Suprapubic skin (tissue), 4 donors: ENCODE results near the gene MECR. TPM values are rescaled to one million over a fixed set of nuclear protein-coding genes. Genes with fewer than 3 reads are reported as not detected.
A peak's percentile ranks its signal among the peaks of the same experiment; 100 is the strongest.

Source experiments
- DNase-seq, 2 donors: peaks; one replicate each; pipeline ENCODE4 v3.0.0-alpha.2; 2019; ENCODE audit warnings: low spot score in 2 of 2
- H3K27ac ChIP-seq: fragments of 200-600 bp; sonication (generic); one replicate; pipeline ENCODE4 v1.5.1; 2019
- H3K27me3 ChIP-seq: fragments of 200-600 bp; sonication (generic); one replicate; pipeline ENCODE4 v1.5.1; 2019
- H3K36me3 ChIP-seq: fragments of 200-600 bp; sonication (generic); one replicate; pipeline ENCODE4 v1.5.1; 2019
- H3K4me1 ChIP-seq: fragments of 200-600 bp; sonication (generic); one replicate; pipeline ENCODE4 v1.5.1; 2019
- H3K4me3 ChIP-seq: fragments of 200-600 bp; sonication (generic); one replicate; pipeline ENCODE4 v1.5.1; 2019; ENCODE audit warnings: mild to moderate bottlenecking
- H3K9me3 ChIP-seq: fragments of 200-600 bp; sonication (generic); one replicate; pipeline ENCODE4 v1.5.1; 2019
- EP300 ChIP-seq: sonication (generic); formaldehyde crosslinking; IDR thresholded peaks from one replicate; pipeline ENCODE4 v1.6.1; 2017; ENCODE audit warnings: antibody characterized with exemption
- POLR2A ChIP-seq, 2 donors: fragments of 450-650 bp; IDR thresholded peaks; one replicate each; pipeline ENCODE4 v1.6.1; 2017; ENCODE audit warnings: antibody characterized with exemption in 2 of 2, mild to moderate bottlenecking in 2 of 2, moderate library complexity in 2 of 2
- POLR2AphosphoS5 ChIP-seq, 3 donors: sonication (generic); formaldehyde crosslinking; IDR thresholded peaks; one replicate each; pipeline ENCODE4 v1.6.1; 2017; ENCODE audit warnings: antibody characterized with exemption in 3 of 3
- WGBS: methylation state at CpG from one replicate; pipeline ENCODE4 v1.1.5; 2018; 5-methylcytosine and 5-hydroxymethylcytosine counted together
- total RNA-seq, 4 donors: library from RNA; depleted of rRNA; stranded (reverse); fragments of >200 nt; gene quantifications; one replicate each; pipeline ENCODE4 v1.1.0, GENCODE V29; 2016
- TF ChIP-seq, protein P1 (sequence below), 2 donors: fragments of 200-600 bp in 1 of 2; fragments of 450-650 bp in 1 of 2; sonication (generic) in 1 of 2; IDR thresholded peaks; one replicate each; pipeline ENCODE4 v1.5.1; 2016 to 2019; ENCODE audit warnings: antibody characterized with exemption in 2 of 2, mild to moderate bottlenecking in 1 of 2, moderate library complexity in 1 of 2

Gene MECR
- total RNA-seq, 4 donors from 2014 or later: 23.1 to 39.3 (median 33.6) TPM

GRCh38 chr1:29196863-29197589 lies 33.7 kb downstream of the MECR start:
- Histone ChIP-seq H3K27me3 (no peaks in the 10 kb centered on the region), H3K4me3 (no peak overlapping the region), H3K9me3 (no peaks in the 10 kb centered on the region), H3K4me1 (peaks cover 4% of the 10 kb centered on the region), H3K27ac (no peak overlapping the region), H3K36me3 (peaks cover 79% of the 10 kb centered on the region)
- DNase-seq: no peak
- WGBS: 75% methylated on average over 6 of the region's 7 CpGs
- TF ChIP-seq POLR2A (IDR thresholded peaks at IDR 0.05) (no peak), POLR2AphosphoS5 (IDR thresholded peaks at IDR 0.05) (no peak), EP300 (no peak)
- TF ChIP-seq, protein P1, sequence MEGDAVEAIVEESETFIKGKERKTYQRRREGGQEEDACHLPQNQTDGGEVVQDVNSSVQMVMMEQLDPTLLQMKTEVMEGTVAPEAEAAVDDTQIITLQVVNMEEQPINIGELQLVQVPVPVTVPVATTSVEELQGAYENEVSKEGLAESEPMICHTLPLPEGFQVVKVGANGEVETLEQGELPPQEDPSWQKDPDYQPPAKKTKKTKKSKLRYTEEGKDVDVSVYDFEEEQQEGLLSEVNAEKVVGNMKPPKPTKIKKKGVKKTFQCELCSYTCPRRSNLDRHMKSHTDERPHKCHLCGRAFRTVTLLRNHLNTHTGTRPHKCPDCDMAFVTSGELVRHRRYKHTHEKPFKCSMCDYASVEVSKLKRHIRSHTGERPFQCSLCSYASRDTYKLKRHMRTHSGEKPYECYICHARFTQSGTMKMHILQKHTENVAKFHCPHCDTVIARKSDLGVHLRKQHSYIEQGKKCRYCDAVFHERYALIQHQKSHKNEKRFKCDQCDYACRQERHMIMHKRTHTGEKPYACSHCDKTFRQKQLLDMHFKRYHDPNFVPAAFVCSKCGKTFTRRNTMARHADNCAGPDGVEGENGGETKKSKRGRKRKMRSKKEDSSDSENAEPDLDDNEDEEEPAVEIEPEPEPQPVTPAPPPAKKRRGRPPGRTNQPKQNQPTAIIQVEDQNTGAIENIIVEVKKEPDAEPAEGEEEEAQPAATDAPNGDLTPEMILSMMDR (IDR thresholded peaks at IDR 0.05): no peak

GRCh38 chr1:29195881-29196291 lies 34.8 kb downstream of the MECR start:
- TF ChIP-seq EP300: no peak
- TF ChIP-seq, protein P1 (IDR thresholded peaks at IDR 0.05): no peak
- H3K27ac ChIP-seq: no peak overlapping the region
- no peaks in the 10 kb centered on the region for H3K27me3 ChIP-seq
- no peaks in the 10 kb centered on the region for H3K4me1 ChIP-seq
- DNase-seq: no peak
- WGBS: 72% methylated on average over 4 of the region's 8 CpGs
- H3K4me3 ChIP-seq: no peak overlapping the region
- H3K36me3 ChIP-seq: peaks cover 75% of the 10 kb centered on the region
- no peaks in the 10 kb centered on the region for H3K9me3 ChIP-seq

- no peak overlapping the region for H3K4me3 ChIP-seq
- no peak overlapping the region for H3K27ac ChIP-seq
- no peaks in the 10 kb centered on the region for H3K4me1 ChIP-seq
- DNase-seq: no peak
- TF ChIP-seq, protein P1 (IDR thresholded peaks at IDR 0.05): no peak
- TF ChIP-seq POLR2A (IDR thresholded peaks at IDR 0.05) (no peak), EP300 (no peak), POLR2AphosphoS5 (IDR thresholded peaks at IDR 0.05) (no peak)
- H3K36me3 ChIP-seq: peaks cover 55% of the 10 kb centered on the region
- no peaks in the 10 kb centered on the region for H3K27me3 ChIP-seq
- WGBS: 97% methylated on average over 8 of the region's 8 CpGs
- H3K9me3 ChIP-seq: no peaks in the 10 kb centered on the region
Observed at GRCh38 chr1:29193879-29194455, 36.8 kb downstream of the MECR start.

GRCh38 chr1:29190718-29191117 lies 40.0 kb downstream of the MECR start:
- Histone ChIP-seq H3K4me3 (no peak overlapping the region), H3K36me3 (peaks cover 32% of the 10 kb centered on the region), H3K4me1 (no peaks in the 10 kb centered on the region), H3K27me3 (no peaks in the 10 kb centered on the region), H3K9me3 (no peaks in the 10 kb centered on the region), H3K27ac (no peak overlapping the region)
- WGBS: 90% methylated on average over 6 of the region's 6 CpGs
- TF ChIP-seq, protein P1 (IDR thresholded peaks at IDR 0.05): no peak
- no peak for TF ChIP-seq POLR2AphosphoS5 (IDR thresholded peaks at IDR 0.05)
- peak in 1 of 2 donors; percentile 4 for DNase-seq

GRCh38 chr1:29186707-29187106 lies 44.0 kb downstream of the MECR start:
- Histone ChIP-seq H3K27ac (no peak overlapping the region), H3K4me1 (peaks cover 7% of the 10 kb centered on the region), H3K9me3 (no peaks in the 10 kb centered on the region), H3K4me3 (no peak overlapping the region), H3K36me3 (no peaks in the 10 kb centered on the region), H3K27me3 (no peaks in the 10 kb centered on the region)
- WGBS: 100% methylated on average over 1 of the region's 1 CpG
- TF ChIP-seq POLR2AphosphoS5 (IDR thresholded peaks at IDR 0.05): no peak
- TF ChIP-seq, protein P1 (IDR thresholded peaks at IDR 0.05): no peak
- TF ChIP-seq EP300: no peak
- no peak for TF ChIP-seq POLR2A (IDR thresholded peaks at IDR 0.05)
- DNase-seq: peak in 1 of 2 donors; percentile 30
